Mesenchymal stem cell (in vitro differentiated cells and primary cell): ENCODE results near the gene ZC3H18.

Experiments
- DNase-seq: peaks from one replicate; pipeline ENCODE4 v3.0.0-alpha.2; 2013
- H2AFZ ChIP-seq: one replicate; pipeline ENCODE4 v1.6.1; 2013; ENCODE audit warnings: low read depth, mild to moderate bottlenecking, control low read depth, inconsistent platforms, low read length, moderate library complexity
- H2AK5ac ChIP-seq: 2 replicates; pipeline ENCODE4 v1.6.1; 2013; ENCODE audit warnings: low read length, moderate library complexity, mild to moderate bottlenecking, inconsistent platforms; ENCODE audit not compliant: severe bottlenecking
- H2BK120ac ChIP-seq: one replicate; pipeline ENCODE4 v1.6.1; 2013; ENCODE audit warnings: low read depth, mild to moderate bottlenecking, inconsistent platforms, low read length, moderate library complexity
- H2BK12ac ChIP-seq, 2 experiments: one replicate each; pipeline ENCODE4 v1.6.1; 2013; ENCODE audit warnings: inconsistent platforms in 2 of 2, low read length in 2 of 2, mild to moderate bottlenecking in 2 of 2, moderate library complexity in 2 of 2, control low read depth in 1 of 2
- H2BK15ac ChIP-seq: one replicate; pipeline ENCODE4 v1.6.1; 2013; ENCODE audit warnings: mild to moderate bottlenecking, low read depth, inconsistent platforms; ENCODE audit not compliant: poor library complexity, severe bottlenecking
- H2BK5ac ChIP-seq: 2 replicates; pipeline ENCODE4 v1.6.1; 2013; ENCODE audit warnings: low read depth, mild to moderate bottlenecking, low read length, control low read depth, inconsistent platforms; ENCODE audit not compliant: poor library complexity, severe bottlenecking
- H3K14ac ChIP-seq, 2 experiments: one replicate each; pipeline ENCODE4 v1.6.1; 2013; ENCODE audit warnings: inconsistent platforms in 2 of 2, low read length in 2 of 2, control low read depth in 1 of 2, mild to moderate bottlenecking in 1 of 2, moderate library complexity in 1 of 2
- H3K18ac ChIP-seq, 2 experiments: one replicate each; pipeline ENCODE4 v1.6.1; 2013; ENCODE audit warnings: inconsistent platforms in 2 of 2, low read length in 2 of 2, control low read depth in 1 of 2, low read depth in 1 of 2, mild to moderate bottlenecking in 1 of 2
- H3K23ac ChIP-seq, 2 experiments: one replicate each; pipeline ENCODE4 v1.6.1; 2013; ENCODE audit warnings: inconsistent platforms in 2 of 2, low read length in 2 of 2, mild to moderate bottlenecking in 2 of 2, moderate library complexity in 2 of 2, control low read depth in 1 of 2
- H3K27ac ChIP-seq: 2 replicates; pipeline ENCODE4 v1.5.1; 2013; ENCODE audit warnings: mild to moderate bottlenecking, moderate library complexity, low read length, control low read depth, inconsistent platforms; ENCODE audit not compliant: poor library complexity, severe bottlenecking
- H3K27me3 ChIP-seq, 2 experiments: 2 replicates each; pipeline versions ENCODE4 v1.6.1 to v1.7.0; 2013; ENCODE audit warnings: low read length in 2 of 2, mild to moderate bottlenecking in 2 of 2, moderate library complexity in 2 of 2, control low read depth in 1 of 2, inconsistent platforms in 1 of 2; ENCODE audit not compliant: control insufficient read depth in 1 of 2, insufficient read depth in 1 of 2
- H3K36me3 ChIP-seq, 2 experiments: 2 replicates each; pipeline versions ENCODE4 v1.6.1 to v1.7.0; 2013; ENCODE audit warnings: low read length in 2 of 2, control low read depth in 1 of 2, inconsistent platforms in 1 of 2, low read depth in 1 of 2, mild to moderate bottlenecking in 1 of 2; ENCODE audit not compliant: insufficient read depth in 2 of 2, control insufficient read depth in 1 of 2
- H3K4ac ChIP-seq, 2 experiments: one replicate each; pipeline ENCODE4 v1.6.1; 2013; ENCODE audit warnings: inconsistent platforms in 2 of 2, low read length in 2 of 2, mild to moderate bottlenecking in 2 of 2, moderate library complexity in 2 of 2, control low read depth in 1 of 2, low read depth in 1 of 2
- H3K4me1 ChIP-seq: 2 replicates; pipeline ENCODE4 v1.6.1; 2013; ENCODE audit warnings: low read depth, low read length, control low read depth; ENCODE audit not compliant: control insufficient read depth, insufficient read depth
- H3K4me2 ChIP-seq: 2 replicates; pipeline ENCODE4 v1.6.1; 2013; ENCODE audit warnings: low read length, mild to moderate bottlenecking, inconsistent platforms; ENCODE audit not compliant: poor library complexity, severe bottlenecking
- H3K4me3 ChIP-seq, 2 experiments: 2 replicates each; pipeline versions ENCODE4 v1.5.1 to v1.7.0; 2013; ENCODE audit warnings: low read length in 2 of 2, mild to moderate bottlenecking in 2 of 2, control low read depth in 1 of 2, low read depth in 1 of 2; ENCODE audit not compliant: insufficient read depth in 1 of 2
- H3K79me1 ChIP-seq: replicated peaks from 2 replicates; pipeline ENCODE4 v1.6.1; 2013; ENCODE audit warnings: mild to moderate bottlenecking, control low read depth, low read length, inconsistent platforms; ENCODE audit not compliant: poor library complexity, severe bottlenecking
- H3K9ac ChIP-seq: 2 replicates; pipeline ENCODE4 v1.7.0; 2013; ENCODE audit warnings: mild to moderate bottlenecking, low read length, moderate library complexity
- H3K9me3 ChIP-seq: 2 replicates; pipeline ENCODE4 v1.7.0; 2013; ENCODE audit warnings: mild to moderate bottlenecking, low read length; ENCODE audit not compliant: control insufficient read depth
- H4K8ac ChIP-seq: one replicate; pipeline ENCODE4 v1.6.1; 2013; ENCODE audit warnings: inconsistent platforms, mild to moderate bottlenecking, low read length, moderate library complexity
- H4K91ac ChIP-seq: one replicate; pipeline ENCODE4 v1.6.1; 2013; ENCODE audit warnings: mild to moderate bottlenecking, low read length, inconsistent platforms
- WGBS: methylation state at CpG from one replicate; pipeline ENCODE4 v1.1.7; 2013; ENCODE audit warnings: mixed read lengths; 5-methylcytosine and 5-hydroxymethylcytosine counted together

The ZC3H18 gene

GRCh38 chr16:88552166-88552565 is 18.0 kb upstream of the ZC3H18 start:
- Histone ChIP-seq H3K27me3 (peaks cover 56 to 65% of the 10 kb centered on the region in 2 experiments), H3K4me2 (no peak overlapping the region), H3K4me1 (peaks cover 6% of the 10 kb centered on the region), H2BK120ac (no peak overlapping the region), H4K91ac (no peak overlapping the region), H3K79me1 (no peaks in the 10 kb centered on the region), H3K14ac (no peak overlapping the region), H2BK12ac (no peak overlapping the region), H3K18ac (no peak overlapping the region), H2BK5ac (no peak overlapping the region), H3K4ac (no peak overlapping the region), H3K4me3 (no peak overlapping the region), H3K27ac (no peak overlapping the region), H2AK5ac (no peak overlapping the region), H2AFZ (no peak overlapping the region), H4K8ac (no peak overlapping the region), H2BK15ac (no peak overlapping the region), H3K23ac (no peak overlapping the region), H3K9me3 (no peaks in the 10 kb centered on the region), H3K9ac (no peak overlapping the region), H3K36me3 (peaks cover 0 to 3% of the 10 kb centered on the region in 2 experiments)
- no peak for DNase-seq
- 86% methylated on average over 10 of the region's 10 CpGs for WGBS

DNA sequence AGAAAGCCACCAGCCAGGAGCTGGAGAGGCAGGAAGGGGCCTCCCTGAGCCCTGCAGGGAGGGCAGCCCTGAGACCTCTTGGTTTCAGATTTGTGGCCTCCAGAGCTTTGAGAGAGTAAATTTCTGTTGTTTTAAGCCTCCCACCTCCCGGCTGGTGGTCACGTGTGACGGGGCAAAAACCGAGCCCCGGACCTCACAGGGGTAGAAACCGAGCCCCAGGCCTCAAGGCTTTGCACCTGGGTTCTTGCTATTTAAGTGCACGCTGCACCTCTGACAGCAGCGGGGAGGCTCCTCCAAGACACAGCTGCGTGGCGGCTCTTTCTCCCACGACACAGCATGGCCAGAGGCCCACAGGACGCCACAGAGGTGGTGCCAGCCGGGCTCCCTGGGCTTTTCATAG is 17.4 kb upstream of the ZC3H18 start:
- H2BK15ac ChIP-seq: no peak overlapping the region
- H3K4me1 ChIP-seq: peaks cover 6% of the 10 kb centered on the region
- no peak for DNase-seq
- H2BK120ac ChIP-seq: no peak overlapping the region
- H2BK5ac ChIP-seq: no peak overlapping the region
- H3K4me3 ChIP-seq: no peak overlapping the region
- no peak overlapping the region for H2BK12ac ChIP-seq
- H3K14ac ChIP-seq: no peak overlapping the region
- H3K4ac ChIP-seq: no peak overlapping the region
- H3K79me1 ChIP-seq: no peaks in the 10 kb centered on the region
- no peak overlapping the region for H3K9ac ChIP-seq
- H3K23ac ChIP-seq: no peak overlapping the region
- no peak overlapping the region for H4K8ac ChIP-seq
- H2AK5ac ChIP-seq: no peak overlapping the region
- no peak overlapping the region for H4K91ac ChIP-seq
- no peak overlapping the region for H3K27ac ChIP-seq
- peaks cover 62 to 63% of the 10 kb centered on the region in 2 experiments for H3K27me3 ChIP-seq
- peaks cover 0 to 3% of the 10 kb centered on the region in 2 experiments for H3K36me3 ChIP-seq
- H2AFZ ChIP-seq: no peak overlapping the region
- H3K9me3 ChIP-seq: no peaks in the 10 kb centered on the region
- H3K4me2 ChIP-seq: no peak overlapping the region
- no peak overlapping the region for H3K18ac ChIP-seq
- WGBS: 76% methylated on average over 13 of the region's 13 CpGs

- Histone ChIP-seq H3K18ac (no peak overlapping the region), H4K8ac (no peak overlapping the region), H3K4ac (no peak overlapping the region), H2AFZ (no peak overlapping the region), H3K27me3 (peaks cover 60 to 62% of the 10 kb centered on the region in 2 experiments), H3K9me3 (no peaks in the 10 kb centered on the region), H3K36me3 (no peaks in the 10 kb centered on the region), H3K9ac (no peak overlapping the region), H2BK15ac (no peak overlapping the region), H3K4me3 (no peak overlapping the region), H4K91ac (no peak overlapping the region), H3K14ac (no peak overlapping the region), H3K23ac (no peak overlapping the region), H3K4me1 (peaks cover 3% of the 10 kb centered on the region), H2BK120ac (no peak overlapping the region), H2AK5ac (no peak overlapping the region), H2BK12ac (no peak overlapping the region), H3K79me1 (no peaks in the 10 kb centered on the region), H2BK5ac (no peak overlapping the region), H3K4me2 (no peak overlapping the region), H3K27ac (no peak overlapping the region)
- 92% methylated on average over 16 of the region's 16 CpGs for WGBS
- DNase-seq: no peak
Measured at GRCh38 chr16:88553739-88554138, 16.5 kb upstream of the ZC3H18 start.

GRCh38 chr16:88554711-88555264 is 15.4 kb upstream of the ZC3H18 start:
- Histone ChIP-seq H4K8ac (no peak overlapping the region), H4K91ac (no peak overlapping the region), H3K14ac (no peak overlapping the region), H2BK15ac (no peak overlapping the region), H2BK12ac (no peak overlapping the region), H3K4me2 (no peak overlapping the region), H3K18ac (no peak overlapping the region), H2AK5ac (no peak overlapping the region), H3K9ac (no peak overlapping the region), H3K4me3 (no peak overlapping the region), H2AFZ (no peak overlapping the region), H2BK5ac (no peak overlapping the region), H3K4me1 (peaks cover 3% of the 10 kb centered on the region), H3K36me3 (no peaks in the 10 kb centered on the region), H3K27ac (no peak overlapping the region), H3K27me3 (peaks cover 56 to 67% of the 10 kb centered on the region in 2 experiments), H3K4ac (no peak overlapping the region), H3K79me1 (no peaks in the 10 kb centered on the region), H3K23ac (no peak overlapping the region), H3K9me3 (no peaks in the 10 kb centered on the region), H2BK120ac (no peak overlapping the region)
- DNase-seq: no peak
- 80% methylated on average over 10 of the region's 15 CpGs for WGBS
